HepG2 (cell line): ENCODE results near the gene MYH15.

ENCODE experiments used
- ELF1 ChIP-seq: sonication (generic); formaldehyde crosslinking; IDR thresholded peaks from 2 replicates; pipeline ENCODE4 v1.4.0; 2020; ENCODE audit warnings: missing genetic modification reagents
- POLR2AphosphoS5 ChIP-seq: IDR thresholded peaks from 2 replicates; pipeline ENCODE4 v1.6.1; 2012; ENCODE audit warnings: low read depth, low read length

DNA sequence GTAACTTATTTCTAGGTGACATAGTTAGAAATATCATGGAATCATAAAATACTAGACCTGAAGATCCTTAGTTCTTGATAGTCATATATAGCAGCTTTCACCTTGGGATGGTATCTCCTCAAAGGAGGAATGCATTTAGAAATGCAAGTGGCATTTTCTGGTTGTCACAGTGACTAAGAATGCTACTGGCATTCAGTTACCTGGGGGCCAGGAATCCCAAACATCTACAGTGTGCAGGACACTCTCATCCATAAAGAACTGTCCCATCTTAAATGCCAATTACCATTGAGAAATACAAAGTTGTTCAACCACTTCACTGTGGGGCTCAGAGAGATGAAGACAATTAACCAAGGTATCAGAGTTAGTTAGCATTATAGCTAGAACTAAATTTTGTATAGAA, 36.7 kb downstream of the MYH15 start:
- TF ChIP-seq ELF1 (CRISPR knock-in tag): no peak
- no peak for TF ChIP-seq POLR2AphosphoS5
